ENCODE measurements around the gene HDAC4.

Gene HDAC4

DNA sequence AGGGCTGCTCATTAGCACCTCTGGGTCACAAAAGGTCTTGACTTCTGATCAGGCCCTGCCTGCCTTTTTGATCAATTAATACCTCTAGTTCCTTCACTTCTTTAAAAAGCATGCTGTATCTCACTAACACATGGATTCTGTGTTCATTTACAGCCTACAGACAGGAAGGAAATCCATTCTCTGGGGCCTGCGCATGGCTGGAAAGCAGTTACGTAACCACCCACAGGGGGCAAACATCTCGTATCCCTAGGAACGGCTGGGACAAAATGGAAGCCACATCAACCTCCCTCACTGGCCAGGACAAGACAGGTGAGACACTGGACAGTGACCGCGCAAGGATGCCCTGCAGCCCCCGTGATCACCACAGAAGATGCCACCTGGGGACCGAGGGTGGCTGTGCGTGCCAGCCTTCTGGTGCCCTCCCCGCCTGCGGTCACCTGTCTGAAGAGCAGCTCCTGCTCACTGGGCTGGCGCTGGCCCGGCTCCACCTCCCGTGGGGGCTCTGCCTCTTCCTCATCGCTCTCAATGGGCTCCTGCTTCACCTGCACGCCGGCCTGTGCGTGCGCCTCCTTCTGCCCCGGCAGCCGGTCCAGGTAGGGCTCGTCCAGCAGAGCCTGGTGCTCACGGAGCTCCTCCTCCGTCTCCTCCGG lies 286.1 kb downstream of the HDAC4 start:
- Mint-ChIP-seq H3K4me1 (ENCODE audit: low read depth in 2 of 2) (peaks cover 14 to 36% of the 10 kb centered on the region in 2 donors), H3K27me3 (no peaks in the 10 kb centered on the region), H3K36me3 (ENCODE audit: insufficient read depth) (peaks cover 30% of the 10 kb centered on the region), H3K27ac (no peak overlapping the region), H3K4me3 (no peak overlapping the region), H3K9me3 (no peaks in the 10 kb centered on the region)
- no peak for DNase-seq
- no peak for ATAC-seq (replicated peaks)

DNA sequence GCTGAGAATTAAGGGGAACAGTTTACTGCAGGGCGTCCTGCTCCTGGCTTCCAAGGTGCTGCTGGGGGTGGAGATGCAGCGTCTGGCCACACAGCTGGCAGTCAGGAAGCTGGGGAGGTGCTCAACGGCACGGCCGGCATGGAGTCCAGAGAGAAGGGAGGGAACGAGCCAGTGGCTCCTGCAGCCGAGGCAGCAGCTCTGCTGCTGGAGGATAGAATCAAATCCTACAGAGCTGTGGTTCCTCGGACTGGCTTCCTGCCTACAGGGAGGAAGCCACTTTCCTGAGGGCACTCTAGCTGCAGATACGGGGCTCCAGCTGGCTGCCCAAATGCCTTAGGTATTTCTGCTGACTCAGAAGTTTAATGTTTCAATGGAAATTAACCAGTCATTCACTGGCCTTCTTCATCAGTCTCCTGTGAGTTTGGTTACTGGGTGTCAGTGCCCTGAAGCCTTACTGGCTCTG lies 286.7 kb downstream of the HDAC4 start:
- DNase-seq (no peak), ATAC-seq (replicated peaks) (no peak)
- peak overlapping the region in 1 of 2 donors; percentile 80 for H3K27ac Mint-ChIP-seq

DNA sequence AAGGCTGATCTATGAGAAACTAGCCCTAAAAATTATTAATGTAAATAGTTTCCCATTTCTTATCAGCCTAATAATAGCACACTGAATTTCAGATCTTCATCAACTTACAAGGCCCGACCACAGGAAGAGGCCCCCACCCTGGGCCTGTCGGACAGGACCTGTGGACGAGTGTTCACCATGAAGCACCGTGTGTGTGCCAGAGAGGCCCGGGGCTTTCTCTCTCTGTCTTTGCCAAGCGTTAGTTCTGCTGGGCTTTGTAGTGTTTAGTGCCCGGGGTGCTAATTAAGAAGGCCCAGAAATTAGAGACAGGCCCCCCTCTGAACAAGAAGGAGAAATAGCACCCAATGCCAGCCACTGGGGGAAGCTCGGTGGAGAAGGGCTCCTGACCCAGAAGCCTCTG lies 287.2 kb downstream of the HDAC4 start:
- peak overlapping the region in 1 of 2 donors; percentile 80 for H3K27ac Mint-ChIP-seq
- H3K36me3 Mint-ChIP-seq (ENCODE audit: insufficient read depth) = peaks cover 27% of the 10 kb centered on the region
- no peak for ATAC-seq (replicated peaks)
- H3K9me3 Mint-ChIP-seq = no peaks in the 10 kb centered on the region
- H3K4me1 Mint-ChIP-seq (ENCODE audit: low read depth in 2 of 2) = peaks cover 4 to 27% of the 10 kb centered on the region in 2 donors
- no peaks in the 10 kb centered on the region for H3K27me3 Mint-ChIP-seq
- no peak overlapping the region for H3K4me3 Mint-ChIP-seq
- no peak for DNase-seq

More for the DNA sequence above, 286.7 kb downstream of the HDAC4 start:
- Mint-ChIP-seq H3K9me3 (no peaks in the 10 kb centered on the region), H3K4me3 (no peak overlapping the region), H3K27me3 (no peaks in the 10 kb centered on the region), H3K4me1 (ENCODE audit: low read depth in 2 of 2) (peaks cover 8 to 30% of the 10 kb centered on the region in 2 donors), H3K36me3 (ENCODE audit: insufficient read depth) (peaks cover 27% of the 10 kb centered on the region)

DNA sequence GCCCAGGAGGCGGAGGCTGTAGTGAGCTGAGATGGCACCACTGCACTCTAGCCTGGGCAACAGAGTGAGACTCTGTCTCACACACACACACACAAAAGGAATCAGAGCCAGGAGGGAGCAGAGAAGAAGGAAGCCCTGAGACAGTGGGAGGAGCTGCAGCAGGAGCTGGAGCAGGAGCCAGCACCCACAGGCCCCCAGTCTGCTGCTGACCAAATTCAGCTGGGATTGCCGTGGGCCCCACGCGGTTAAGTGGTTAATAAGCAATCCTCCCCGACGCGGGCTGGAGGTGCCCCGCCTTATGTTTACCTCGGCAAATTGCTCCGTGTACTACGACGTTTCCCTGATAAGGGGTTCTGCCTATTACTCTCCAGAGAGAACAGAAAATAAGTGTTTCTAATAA lies 287.6 kb downstream of the HDAC4 start:
- H3K4me1 Mint-ChIP-seq (ENCODE audit: low read depth in 2 of 2) = peaks cover 4 to 23% of the 10 kb centered on the region in 2 donors
- DNase-seq = no peak
- H3K4me3 Mint-ChIP-seq = no peak overlapping the region
- no peaks in the 10 kb centered on the region for H3K27me3 Mint-ChIP-seq
- no peaks in the 10 kb centered on the region for H3K9me3 Mint-ChIP-seq
- peaks cover 26% of the 10 kb centered on the region for H3K36me3 Mint-ChIP-seq (ENCODE audit: insufficient read depth)
- H3K27ac Mint-ChIP-seq = peak overlapping the region in 1 of 2 donors; percentile 46
- ATAC-seq (replicated peaks) = no peak

DNA sequence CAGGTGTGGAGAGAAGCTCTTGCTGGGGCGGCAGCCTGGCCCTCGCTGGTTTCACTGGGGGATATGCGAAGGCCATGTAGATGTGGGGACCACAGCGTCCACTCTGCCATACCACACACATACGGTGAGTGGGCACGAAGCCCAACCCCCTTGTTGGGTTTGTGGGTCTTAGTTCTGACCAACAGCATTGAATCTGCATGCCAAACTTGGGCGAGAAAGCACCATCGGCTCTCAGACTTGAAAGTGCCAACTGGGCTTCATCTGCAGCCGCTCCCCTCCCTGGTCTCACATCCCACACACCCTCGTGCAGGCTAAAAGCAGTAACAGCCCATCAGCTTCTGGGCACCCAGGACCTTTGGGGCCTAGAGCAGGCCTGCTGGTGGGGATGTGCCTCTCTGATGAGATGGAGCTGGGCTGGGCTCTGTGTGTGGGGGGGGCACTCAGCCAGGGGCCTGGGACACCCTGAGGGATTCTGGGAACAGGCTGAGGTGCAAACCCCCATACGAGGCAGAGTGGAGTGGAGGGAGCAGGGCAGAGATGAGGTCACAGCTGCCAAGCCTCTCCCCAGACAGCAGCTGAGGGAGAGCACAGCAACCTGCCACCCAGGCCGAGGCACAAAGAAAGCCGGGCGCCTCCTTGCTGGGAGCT lies 288.6 kb downstream of the HDAC4 start:
- ATAC-seq (replicated peaks) = no peak
- Mint-ChIP-seq H3K27ac (peak overlapping the region in 1 of 2 donors; percentile 62), H3K4me3 (no peak overlapping the region), H3K36me3 (ENCODE audit: insufficient read depth) (peaks cover 21% of the 10 kb centered on the region), H3K4me1 (ENCODE audit: low read depth in 2 of 2) (peaks cover 2 to 18% of the 10 kb centered on the region in 2 donors), H3K9me3 (no peaks in the 10 kb centered on the region), H3K27me3 (no peaks in the 10 kb centered on the region)
- DNase-seq = no peak

DNA sequence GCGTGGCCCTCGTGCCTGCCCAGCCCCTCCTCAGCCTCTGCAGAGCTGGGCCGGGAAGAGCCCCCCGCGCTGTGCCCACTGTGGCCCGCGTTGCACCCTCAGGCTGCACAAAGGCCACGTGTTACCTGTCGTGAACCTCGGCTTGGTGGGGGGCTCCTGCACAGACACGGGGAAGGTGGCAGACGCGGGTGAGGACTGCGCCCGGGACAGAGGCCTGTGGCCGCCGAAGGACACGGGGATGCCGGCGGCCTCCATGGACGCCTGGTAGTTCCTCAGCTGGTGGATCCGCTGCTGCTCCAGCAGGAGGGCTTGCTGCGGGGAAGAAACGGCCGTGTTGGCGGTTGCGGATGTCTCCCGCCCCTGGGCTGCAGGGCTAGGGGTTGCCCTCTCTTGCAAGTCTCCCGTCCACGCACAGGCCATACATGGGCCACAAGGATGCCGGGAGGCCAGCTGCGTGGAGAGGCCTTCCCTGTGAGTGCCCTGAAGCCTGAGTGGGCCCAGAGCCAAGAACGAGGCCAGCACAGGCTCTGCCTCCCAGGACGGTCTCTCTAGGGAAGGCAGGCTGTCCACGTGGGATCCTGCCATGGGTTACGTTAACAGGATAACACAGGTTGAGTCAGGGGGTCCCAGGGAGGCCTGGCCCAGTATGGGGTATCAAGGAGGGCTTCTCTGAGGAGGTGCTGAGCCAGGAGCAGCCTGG lies 289.3 kb downstream of the HDAC4 start:
- H3K9me3 Mint-ChIP-seq = no peaks in the 10 kb centered on the region
- no peaks in the 10 kb centered on the region for H3K27me3 Mint-ChIP-seq
- no peak for DNase-seq
- ATAC-seq (replicated peaks) = no peak
- peak overlapping the region in 1 of 2 donors; percentile 21 for H3K4me3 Mint-ChIP-seq
- peak overlapping the region in 1 of 2 donors; percentile 62 for H3K27ac Mint-ChIP-seq
- H3K36me3 Mint-ChIP-seq (ENCODE audit: insufficient read depth) = peaks cover 25% of the 10 kb centered on the region
- peaks cover 0 to 11% of the 10 kb centered on the region in 2 donors for H3K4me1 Mint-ChIP-seq (ENCODE audit: low read depth in 2 of 2)

DNA sequence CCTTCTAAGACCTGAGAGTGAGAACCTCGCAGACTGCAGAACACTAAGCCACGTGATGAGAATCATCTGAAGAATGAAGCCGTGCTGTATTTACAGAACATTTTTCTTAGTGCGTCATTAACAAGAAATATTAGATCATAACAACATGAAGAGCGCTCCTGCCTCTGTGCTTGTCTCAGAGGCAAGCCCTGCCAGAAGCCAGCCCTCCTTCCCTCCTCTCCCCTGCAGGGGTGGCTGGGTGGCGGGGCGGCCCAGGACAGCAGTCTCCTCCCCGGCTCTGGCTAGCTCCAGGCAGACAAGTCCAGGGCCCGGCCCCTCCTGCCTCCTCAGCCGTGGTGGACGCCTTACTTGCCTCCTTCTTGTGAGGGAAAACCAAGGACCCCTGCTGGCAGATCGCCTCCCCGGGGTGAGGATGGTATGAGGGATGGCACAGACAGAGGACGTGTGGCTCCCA lies 290.2 kb downstream of the HDAC4 start:
- H3K9me3 Mint-ChIP-seq = no peaks in the 10 kb centered on the region
- ATAC-seq (replicated peaks) = no peak
- H3K36me3 Mint-ChIP-seq (ENCODE audit: insufficient read depth) = peaks cover 31% of the 10 kb centered on the region
- peaks cover 0 to 6% of the 10 kb centered on the region in 2 donors for H3K4me1 Mint-ChIP-seq (ENCODE audit: low read depth in 2 of 2)
- no peaks in the 10 kb centered on the region for H3K27me3 Mint-ChIP-seq
- no peak overlapping the region for H3K27ac Mint-ChIP-seq
- H3K4me3 Mint-ChIP-seq = no peak overlapping the region
- no peak for DNase-seq

DNA sequence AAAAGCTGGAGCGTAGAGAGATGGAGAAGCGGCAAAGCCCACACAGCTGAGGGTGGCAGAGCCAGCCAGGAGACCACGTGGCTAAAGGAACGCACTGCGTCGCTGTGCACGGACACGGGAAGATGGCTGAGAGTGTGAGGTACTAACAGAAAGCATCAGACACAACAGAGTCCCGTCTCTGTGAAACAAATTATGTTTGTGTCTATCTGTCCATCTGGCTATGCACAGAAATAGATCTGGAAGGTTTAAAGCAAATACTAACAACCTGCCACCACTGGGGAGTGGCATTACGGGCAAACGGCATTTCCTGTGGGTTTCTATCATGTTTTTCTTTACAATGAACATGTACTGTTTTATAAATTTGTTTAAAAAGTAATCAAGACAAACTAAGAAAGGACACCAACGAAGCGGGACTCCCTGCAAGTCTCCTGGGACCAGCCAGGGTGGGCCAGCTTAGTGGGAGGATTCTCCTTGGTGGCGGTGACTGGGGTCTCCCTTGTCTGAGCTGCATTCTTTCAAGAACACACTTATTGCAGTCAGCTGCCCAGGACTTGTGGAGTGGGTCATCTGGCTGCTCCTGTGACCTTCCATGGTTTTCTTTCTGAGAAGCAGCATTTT lies 290.8 kb downstream of the HDAC4 start:
- Mint-ChIP-seq H3K27me3 (no peaks in the 10 kb centered on the region), H3K27ac (no peak overlapping the region), H3K9me3 (no peaks in the 10 kb centered on the region), H3K4me1 (ENCODE audit: low read depth in 2 of 2) (peaks cover 0 to 4% of the 10 kb centered on the region in 2 donors), H3K4me3 (no peak overlapping the region), H3K36me3 (ENCODE audit: insufficient read depth) (peaks cover 33% of the 10 kb centered on the region)
- ATAC-seq (replicated peaks) = no peak
- DNase-seq = no peak

DNA sequence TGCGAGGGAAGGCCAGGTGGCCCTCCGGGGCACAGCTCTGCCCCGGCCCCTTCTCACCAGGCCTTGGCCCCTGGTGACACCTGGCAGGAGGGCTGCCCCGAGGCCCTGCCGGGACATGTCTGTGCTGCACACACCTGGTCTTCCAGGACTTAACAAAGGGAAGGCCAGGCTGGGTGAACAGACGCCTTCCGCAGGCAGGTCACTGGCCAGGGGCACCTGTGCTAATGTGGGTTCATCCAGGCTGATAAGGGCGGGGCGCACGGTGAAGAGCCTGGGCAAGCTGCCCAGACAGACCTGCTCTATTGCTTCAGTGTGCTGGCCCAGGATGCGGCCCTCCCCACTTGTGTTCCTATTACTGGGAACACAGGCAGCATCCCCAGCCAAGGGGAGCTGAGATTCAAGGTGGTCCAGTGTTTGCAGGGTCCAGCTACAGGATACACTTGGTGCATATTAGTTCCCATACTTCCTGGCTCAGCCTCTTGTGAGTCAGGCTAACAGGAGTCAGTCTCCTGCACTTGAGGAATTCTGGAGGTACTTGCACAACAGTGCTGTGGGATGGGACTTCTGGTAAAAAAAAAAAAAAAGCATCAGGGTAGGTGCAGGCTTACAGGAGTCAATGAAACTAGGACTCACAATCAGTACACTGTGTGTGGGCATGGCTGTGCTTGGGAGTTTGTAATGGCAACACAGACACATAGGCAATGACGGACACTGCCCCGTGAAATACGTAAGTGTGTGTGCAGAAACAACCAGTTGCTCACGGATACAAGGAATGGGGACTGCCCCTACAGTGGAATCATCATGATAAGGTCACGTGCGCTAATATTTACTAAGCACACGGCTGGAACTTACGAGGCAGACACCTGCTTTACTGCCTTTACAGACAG lies 291.5 kb downstream of the HDAC4 start:
- Mint-ChIP-seq H3K4me1 (ENCODE audit: low read depth in 2 of 2) (peaks cover 0 to 4% of the 10 kb centered on the region in 2 donors), H3K27ac (peak overlapping the region in 1 of 2 donors; percentile 22), H3K4me3 (no peak overlapping the region), H3K36me3 (ENCODE audit: insufficient read depth) (peaks cover 41% of the 10 kb centered on the region), H3K9me3 (no peaks in the 10 kb centered on the region), H3K27me3 (no peaks in the 10 kb centered on the region)
- ATAC-seq (replicated peaks) (no peak), DNase-seq (no peak)

DNA sequence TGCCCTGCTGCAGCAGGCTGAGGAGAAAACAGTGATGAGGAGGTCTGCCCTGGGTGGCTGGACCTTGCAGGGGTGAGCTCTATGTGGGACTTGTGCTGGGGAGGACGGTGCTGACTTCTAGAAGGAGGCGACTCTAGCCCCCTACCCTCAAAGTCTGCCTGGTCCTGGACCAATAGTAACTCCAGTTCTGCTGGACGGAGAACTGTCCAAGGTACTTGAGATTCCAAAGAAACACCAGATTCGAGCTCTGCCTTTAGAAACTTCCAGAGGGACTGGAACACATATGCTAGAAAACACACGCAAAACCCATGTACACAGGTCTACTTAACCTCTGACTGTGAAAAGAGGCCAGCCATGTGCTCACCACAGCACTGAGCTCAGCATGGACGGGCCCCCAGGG lies 292.4 kb downstream of the HDAC4 start:
- Mint-ChIP-seq H3K36me3 (ENCODE audit: insufficient read depth) (peaks cover 43% of the 10 kb centered on the region), H3K27me3 (no peaks in the 10 kb centered on the region), H3K4me3 (no peak overlapping the region), H3K27ac (peak overlapping the region in 1 of 2 donors; percentile 22), H3K4me1 (ENCODE audit: low read depth in 2 of 2) (peaks cover 0 to 4% of the 10 kb centered on the region in 2 donors), H3K9me3 (no peaks in the 10 kb centered on the region)
- DNase-seq (no peak), ATAC-seq (replicated peaks) (no peak)

DNA sequence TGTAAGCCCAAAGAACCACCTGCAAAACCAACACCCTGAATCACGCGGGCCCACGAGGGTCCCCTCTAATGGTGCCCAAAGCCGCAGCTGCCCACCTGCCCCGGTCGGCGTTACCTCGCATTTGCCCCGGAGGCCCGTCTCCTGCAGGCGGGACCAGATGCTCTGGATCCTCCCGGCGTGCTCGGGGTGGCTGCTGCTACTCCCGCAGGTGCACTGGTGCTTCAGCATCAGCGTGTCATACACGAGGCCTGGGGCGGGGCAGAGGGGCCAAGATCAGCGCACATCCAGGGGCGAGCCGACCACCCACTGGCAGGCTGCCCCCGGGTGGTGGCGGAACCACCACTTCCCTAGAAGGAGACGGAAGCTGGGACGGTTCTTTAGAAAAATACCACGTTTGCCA lies 292.9 kb downstream of the HDAC4 start:
- Mint-ChIP-seq H3K36me3 (ENCODE audit: insufficient read depth) (peaks cover 48% of the 10 kb centered on the region), H3K4me3 (no peak overlapping the region), H3K9me3 (no peaks in the 10 kb centered on the region), H3K4me1 (ENCODE audit: low read depth in 2 of 2) (peaks cover 0 to 4% of the 10 kb centered on the region in 2 donors), H3K27ac (no peak overlapping the region), H3K27me3 (no peaks in the 10 kb centered on the region)
- DNase-seq = no peak
- ATAC-seq (replicated peaks) = no peak

DNA sequence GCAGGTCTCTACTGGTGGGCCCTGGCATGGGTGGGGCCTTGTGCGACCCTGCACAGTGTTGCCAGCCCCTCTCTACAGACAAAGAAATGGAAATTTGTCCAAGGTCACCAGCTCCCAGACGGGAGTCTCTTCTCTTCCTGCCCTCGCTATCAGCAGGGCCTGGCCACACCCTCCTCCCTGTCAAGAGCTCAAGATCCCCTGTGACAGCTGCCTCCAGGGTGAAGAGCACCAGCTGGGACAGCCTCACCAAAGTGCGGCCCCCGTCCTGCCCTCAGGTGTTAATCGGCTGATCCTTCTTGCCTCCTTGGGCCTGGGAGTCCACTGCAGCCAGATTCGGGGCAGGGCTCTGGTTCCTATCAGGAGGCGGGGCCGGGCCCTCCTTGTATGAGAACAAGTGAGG lies 293.9 kb downstream of the HDAC4 start:
- no peak overlapping the region for H3K4me3 Mint-ChIP-seq
- H3K27me3 Mint-ChIP-seq = no peaks in the 10 kb centered on the region
- DNase-seq = no peak
- H3K9me3 Mint-ChIP-seq = no peaks in the 10 kb centered on the region
- peak overlapping the region in 1 of 2 donors; percentile 60 for H3K27ac Mint-ChIP-seq
- no peak for ATAC-seq (replicated peaks)
- peaks cover 0 to 4% of the 10 kb centered on the region in 2 donors for H3K4me1 Mint-ChIP-seq (ENCODE audit: low read depth in 2 of 2)
- peaks cover 50% of the 10 kb centered on the region for H3K36me3 Mint-ChIP-seq (ENCODE audit: insufficient read depth)
